GM12878 (cell line): ENCODE data around the gene NHERF2. TPM values are rescaled to one million over a fixed set of nuclear protein-coding genes. Genes with fewer than 3 reads are reported as not detected.

ENCODE experiments used
- ASH2L ChIP-seq: fragments of 300-600, 200-600 bp; sonication (generic); IDR thresholded peaks from 2 replicates; pipeline ENCODE4 v1.6.1; 2017; ENCODE audit warnings: low read depth, mild to moderate bottlenecking, borderline replicate concordance
- BRCA1 ChIP-seq: IDR thresholded peaks from 2 replicates; pipeline ENCODE4 v1.6.1; 2011; ENCODE audit warnings: low read depth, low read length, improper control_type of control experiment
- CUX1 ChIP-seq: IDR thresholded peaks from 2 replicates; pipeline ENCODE4 v1.6.1; 2012; ENCODE audit warnings: improper control_type of control experiment, low read depth, low read length; ENCODE audit not compliant: insufficient replicate concordance
- MEF2A ChIP-seq: IDR thresholded peaks from 2 replicates; pipeline ENCODE4 v1.6.1; 2011; ENCODE audit warnings: low read depth, mild to moderate bottlenecking, low read length, moderate library complexity; ENCODE audit not compliant: insufficient read depth
- ZNF24 ChIP-seq: fragments of 450-650 bp; IDR thresholded peaks from 2 replicates; pipeline ENCODE4 v1.6.1; 2017; ENCODE audit warnings: antibody characterized with exemption, mild to moderate bottlenecking
- polyA plus RNA-seq, 11 experiments: library from polyadenylated mRNA; depleted of rRNA in 4 of 11; unstranded in 6 of 11; stranded (reverse) in 5 of 11; fragments of >200 nt; fragmentation: Nextera tagmentation in 4 of 11; fragmentation: Illumina TruSeq in 1 of 11; extraction: Ambion mirVana in 4 of 11; extraction: Trizol in 1 of 11; gene quantifications; 1 replicate in 1 of 11; 2 replicates in 10 of 11; pipeline versions ENCODE4 v1.2.1 to v1.2.3, GENCODE V29; 2011 to 2016; ENCODE audit warnings: inconsistent platforms in 2 of 11, missing spikeins in 2 of 11, low read depth in 1 of 11
- total RNA-seq, 4 experiments: library from RNA; depleted of rRNA in 3 of 4; stranded (reverse); fragments of >200 nt in 3 of 4; fragmentation: Illumina TruSeq in 1 of 4; extraction: Trizol in 1 of 4; gene quantifications; 2 replicates each; pipeline versions ENCODE4 v1.2.1 to v1.2.3, GENCODE V29; 2013 to 2021

Gene NHERF2
- total and polyA plus RNA-seq, 10 of the 15 experiments (the other 5 are each of a cell fraction or from before 2014, with no cell fraction given) = 0.05 to 0.31 (median 0.08) TPM; not detected in 4

GRCh38 chr16:2013527-2013926 is 13.2 kb upstream of the NHERF2 start (continued):
- TF ChIP-seq CUX1 (no peak), ZNF24 (no peak), MEF2A (no peak), BRCA1 (no peak), ASH2L (no peak)
